ENCODE results near the gene DIP2C.
"Not testable (repeated sequence)": the region's sequence is repeated elsewhere in the genome, so short reads cannot be mapped to it uniquely, and the experiment has no call there.

Gene DIP2C

GRCh38 chr10:275680-276079 is 413.8 kb downstream of the DIP2C start:
- no peak overlapping the region for H3K9ac ChIP-seq (ENCODE audit: low read depth, low read length)
- no peak overlapping the region for H3K27ac ChIP-seq (ENCODE audit: low read length)
- H3K4me1 ChIP-seq (ENCODE audit: insufficient read depth, low read length), result no peaks in the 10 kb centered on the region
- H3K36me3 ChIP-seq (ENCODE audit: insufficient read depth, low read depth, low read length), result no peaks in the 10 kb centered on the region
- no peaks in the 10 kb centered on the region for H3K9me3 ChIP-seq (ENCODE audit: insufficient read depth, low read depth, low read length)
- H3K4me3 ChIP-seq (ENCODE audit: low read length), result no peak overlapping the region
- H3K27me3 ChIP-seq (ENCODE audit: insufficient read depth, low read length), result no peaks in the 10 kb centered on the region

GRCh38 chr10:274866-275265 is 414.6 kb downstream of the DIP2C start:
- Histone ChIP-seq H3K27ac (ENCODE audit: low read length) (no peak overlapping the region), H3K4me3 (ENCODE audit: low read length) (no peak overlapping the region), H3K36me3 (ENCODE audit: insufficient read depth, low read depth, low read length) (no peaks in the 10 kb centered on the region), H3K27me3 (ENCODE audit: insufficient read depth, low read length) (no peaks in the 10 kb centered on the region), H3K4me1 (ENCODE audit: insufficient read depth, low read length) (no peaks in the 10 kb centered on the region), H3K9me3 (ENCODE audit: insufficient read depth, low read depth, low read length) (no peaks in the 10 kb centered on the region), H3K9ac (ENCODE audit: low read depth, low read length) (no peak overlapping the region)

GRCh38 chr10:273088-273487 is 416.4 kb downstream of the DIP2C start:
- Histone ChIP-seq H3K36me3 (ENCODE audit: insufficient read depth, low read depth, low read length) (no peaks in the 10 kb centered on the region), H3K9me3 (ENCODE audit: insufficient read depth, low read depth, low read length) (no peaks in the 10 kb centered on the region), H3K9ac (ENCODE audit: low read depth, low read length) (no peak overlapping the region), H3K4me3 (ENCODE audit: low read length) (no peak overlapping the region), H3K4me1 (ENCODE audit: insufficient read depth, low read length) (peaks cover 4% of the 10 kb centered on the region), H3K27me3 (ENCODE audit: insufficient read depth, low read length) (no peaks in the 10 kb centered on the region), H3K27ac (ENCODE audit: low read length) (no peak overlapping the region)

GRCh38 chr10:271722-272121 is 417.7 kb downstream of the DIP2C start:
- Histone ChIP-seq H3K4me3 (ENCODE audit: low read length) (no peak overlapping the region), H3K9me3 (ENCODE audit: insufficient read depth, low read depth, low read length) (no peaks in the 10 kb centered on the region), H3K27me3 (ENCODE audit: insufficient read depth, low read length) (no peaks in the 10 kb centered on the region), H3K9ac (ENCODE audit: low read depth, low read length) (no peak overlapping the region), H3K36me3 (ENCODE audit: insufficient read depth, low read depth, low read length) (no peaks in the 10 kb centered on the region), H3K4me1 (ENCODE audit: insufficient read depth, low read length) (peaks cover 4% of the 10 kb centered on the region), H3K27ac (ENCODE audit: low read length) (no peak overlapping the region)

GRCh38 chr10:271201-271600 is 418.3 kb downstream of the DIP2C start:
- H3K9ac ChIP-seq (ENCODE audit: low read depth, low read length), result no peak overlapping the region
- no peak overlapping the region for H3K4me3 ChIP-seq (ENCODE audit: low read length)
- peaks cover 4% of the 10 kb centered on the region for H3K4me1 ChIP-seq (ENCODE audit: insufficient read depth, low read length)
- no peaks in the 10 kb centered on the region for H3K36me3 ChIP-seq (ENCODE audit: insufficient read depth, low read depth, low read length)
- H3K27me3 ChIP-seq (ENCODE audit: insufficient read depth, low read length), result no peaks in the 10 kb centered on the region
- H3K9me3 ChIP-seq (ENCODE audit: insufficient read depth, low read depth, low read length), result no peaks in the 10 kb centered on the region
- no peak overlapping the region for H3K27ac ChIP-seq (ENCODE audit: low read length)

GRCh38 chr10:269440-270074 is 419.9 kb downstream of the DIP2C start:
- Histone ChIP-seq H3K4me1 (ENCODE audit: insufficient read depth, low read length) (peaks cover 4% of the 10 kb centered on the region), H3K36me3 (ENCODE audit: insufficient read depth, low read depth, low read length) (no peaks in the 10 kb centered on the region), H3K9me3 (ENCODE audit: insufficient read depth, low read depth, low read length) (no peaks in the 10 kb centered on the region)

GRCh38 chr10:267705-268104 is 421.8 kb downstream of the DIP2C start:
- H3K27me3 ChIP-seq (ENCODE audit: insufficient read depth, low read length), result no peaks in the 10 kb centered on the region
- no peak overlapping the region for H3K4me3 ChIP-seq (ENCODE audit: low read length)
- H3K4me1 ChIP-seq (ENCODE audit: insufficient read depth, low read length), result peaks cover 4% of the 10 kb centered on the region
- no peaks in the 10 kb centered on the region for H3K36me3 ChIP-seq (ENCODE audit: insufficient read depth, low read depth, low read length)
- H3K27ac ChIP-seq (ENCODE audit: low read length), result no peak overlapping the region
- no peak overlapping the region for H3K9ac ChIP-seq (ENCODE audit: low read depth, low read length)
- no peaks in the 10 kb centered on the region for H3K9me3 ChIP-seq (ENCODE audit: insufficient read depth, low read depth, low read length)

More at GRCh38 chr10:269440-270074, 419.9 kb downstream of the DIP2C start:
- Histone ChIP-seq H3K4me3 (ENCODE audit: low read length) (no peak overlapping the region), H3K9ac (ENCODE audit: low read depth, low read length) (no peak overlapping the region), H3K27ac (ENCODE audit: low read length) (no peak overlapping the region), H3K27me3 (ENCODE audit: insufficient read depth, low read length) (no peaks in the 10 kb centered on the region)

GRCh38 chr10:266974-267425 is 422.5 kb downstream of the DIP2C start:
- Histone ChIP-seq H3K9me3 (ENCODE audit: insufficient read depth, low read depth, low read length) (no peaks in the 10 kb centered on the region), H3K4me3 (ENCODE audit: low read length) (no peak overlapping the region), H3K27ac (ENCODE audit: low read length) (no peak overlapping the region), H3K27me3 (ENCODE audit: insufficient read depth, low read length) (no peaks in the 10 kb centered on the region), H3K36me3 (ENCODE audit: insufficient read depth, low read depth, low read length) (no peaks in the 10 kb centered on the region), H3K4me1 (ENCODE audit: insufficient read depth, low read length) (peaks cover 4% of the 10 kb centered on the region), H3K9ac (ENCODE audit: low read depth, low read length) (no peak overlapping the region)

- H3K4me3 ChIP-seq (ENCODE audit: low read length); H3K27me3 ChIP-seq (ENCODE audit: insufficient read depth, low read length); H3K27ac ChIP-seq (ENCODE audit: low read length); H3K9me3 ChIP-seq (ENCODE audit: insufficient read depth, low read depth, low read length); H3K36me3 ChIP-seq (ENCODE audit: insufficient read depth, low read depth, low read length); H3K9ac ChIP-seq (ENCODE audit: low read depth, low read length); H3K4me1 ChIP-seq (ENCODE audit: insufficient read depth, low read length): not testable (repeated sequence)
Observed at GRCh38 chr10:265816-266588, 423.5 kb downstream of the DIP2C start.

- H3K36me3 ChIP-seq (ENCODE audit: insufficient read depth, low read depth, low read length); H3K4me1 ChIP-seq (ENCODE audit: insufficient read depth, low read length); H3K27me3 ChIP-seq (ENCODE audit: insufficient read depth, low read length); H3K9me3 ChIP-seq (ENCODE audit: insufficient read depth, low read depth, low read length); H3K4me3 ChIP-seq (ENCODE audit: low read length); H3K27ac ChIP-seq (ENCODE audit: low read length); H3K9ac ChIP-seq (ENCODE audit: low read depth, low read length): not testable (repeated sequence)
Observed at GRCh38 chr10:265074-265440, 424.4 kb downstream of the DIP2C start.

GRCh38 chr10:264160-265073 is 425.1 kb downstream of the DIP2C start:
- H3K9ac ChIP-seq (ENCODE audit: low read depth, low read length); H3K4me3 ChIP-seq (ENCODE audit: low read length); H3K27ac ChIP-seq (ENCODE audit: low read length); H3K4me1 ChIP-seq (ENCODE audit: insufficient read depth, low read length); H3K9me3 ChIP-seq (ENCODE audit: insufficient read depth, low read depth, low read length); H3K27me3 ChIP-seq (ENCODE audit: insufficient read depth, low read length); H3K36me3 ChIP-seq (ENCODE audit: insufficient read depth, low read depth, low read length): not testable (repeated sequence)

Data from iPS-20b (cell line).